Measurements from ENCODE around the gene CAPZA3.
"Not testable (repeated sequence)": the region's sequence is repeated elsewhere in the genome, so short reads cannot be mapped to it uniquely, and the experiment has no call there.

Gene CAPZA3

GRCh38 chr12:18737819-18738218 lies at the start of gene CAPZA3, which contains the start of gene PLCZ1:
Gene CAPZA3, plus strand, starts transcription at chr12:18738119. Its CDS starts 150 bp downstream, at chr12:18738269.
Gene PLCZ1, minus strand, starts transcription at chr12:18738012. Its CDS starts 641 bp downstream, at chr12:18737371.
- DNase-seq (ENCODE audit: low read depth in 2 of 2): no peak

- DNase-seq (ENCODE audit: low read depth in 2 of 2): no peak
Observed at GRCh38 chr12:18689771-18690170, 48.1 kb upstream of the CAPZA3 start.

- DNase-seq (ENCODE audit: low read depth in 2 of 2): no peak
Observed at GRCh38 chr12:18690653-18691052, 47.3 kb upstream of the CAPZA3 start.

GRCh38 chr12:18693986-18694385 lies 43.9 kb upstream of the CAPZA3 start:
- DNase-seq (ENCODE audit: low read depth in 2 of 2): not testable (repeated sequence)

- no peak for DNase-seq (ENCODE audit: low read depth in 2 of 2)
Observed at GRCh38 chr12:18696971-18697602, 40.8 kb upstream of the CAPZA3 start.

GRCh38 chr12:18700271-18700670 lies 37.6 kb upstream of the CAPZA3 start:
- no peak for DNase-seq (ENCODE audit: low read depth in 2 of 2)

GRCh38 chr12:18703321-18703720 lies 34.6 kb upstream of the CAPZA3 start:
- no peak for DNase-seq (ENCODE audit: low read depth in 2 of 2)

- no peak for DNase-seq (ENCODE audit: low read depth in 2 of 2)
Observed at GRCh38 chr12:18703911-18704310, 34.0 kb upstream of the CAPZA3 start.

GRCh38 chr12:18706798-18707197 lies 31.1 kb upstream of the CAPZA3 start:
- no peak for DNase-seq (ENCODE audit: low read depth in 2 of 2)

- no peak for DNase-seq (ENCODE audit: low read depth in 2 of 2)
Observed at GRCh38 chr12:18716236-18716635, 21.7 kb upstream of the CAPZA3 start.

- no peak for DNase-seq (ENCODE audit: low read depth in 2 of 2)
Observed at GRCh38 chr12:18718462-18718861, 19.5 kb upstream of the CAPZA3 start.

GRCh38 chr12:18719922-18720510 lies 17.9 kb upstream of the CAPZA3 start:
- DNase-seq (ENCODE audit: low read depth in 2 of 2): no peak

GRCh38 chr12:18720690-18721089 lies 17.2 kb upstream of the CAPZA3 start:
- no peak for DNase-seq (ENCODE audit: low read depth in 2 of 2)

GRCh38 chr12:18721452-18721851 lies 16.5 kb upstream of the CAPZA3 start:
- no peak for DNase-seq (ENCODE audit: low read depth in 2 of 2)

- DNase-seq (ENCODE audit: low read depth in 2 of 2): no peak
Observed at GRCh38 chr12:18723752-18724151, 14.2 kb upstream of the CAPZA3 start.

- no peak for DNase-seq (ENCODE audit: low read depth in 2 of 2)
Observed at GRCh38 chr12:18731156-18731555, 6.8 kb upstream of the CAPZA3 start.

GRCh38 chr12:18747895-18748294 lies 10.0 kb downstream of the CAPZA3 start:
- DNase-seq (ENCODE audit: low read depth in 2 of 2): no peak

- no peak for DNase-seq (ENCODE audit: low read depth in 2 of 2)
Observed at GRCh38 chr12:18749386-18749957, 11.6 kb downstream of the CAPZA3 start.

- DNase-seq (ENCODE audit: low read depth in 2 of 2): no peak
Observed at GRCh38 chr12:18750085-18750484, 12.2 kb downstream of the CAPZA3 start.

GRCh38 chr12:18751866-18752265 lies 13.9 kb downstream of the CAPZA3 start:
- no peak for DNase-seq (ENCODE audit: low read depth in 2 of 2)

GRCh38 chr12:18752280-18752920 lies 14.5 kb downstream of the CAPZA3 start:
- no peak for DNase-seq (ENCODE audit: low read depth in 2 of 2)

- no peak for DNase-seq (ENCODE audit: low read depth in 2 of 2)
Observed at GRCh38 chr12:18752947-18753346, 15.0 kb downstream of the CAPZA3 start.

All from activated CD4-positive, alpha-beta T cell treated with anti-CD3 and anti-CD28 coated beads for 24 hours (primary cell).